K562 (cell line): ENCODE data around the gene POLR1B.

Experiments
- BMI1 ChIP-seq: fragments of 150-350 bp; IDR thresholded peaks from 2 replicates; pipeline ENCODE4 v1.6.1; 2014; ENCODE audit warnings: low read length
- HDAC2 ChIP-seq: fragments of 450-650 bp; IDR thresholded peaks from 2 replicates; pipeline ENCODE4 v1.6.1; 2016; ENCODE audit warnings: mild to moderate bottlenecking
- MCM2 ChIP-seq: fragments of 450-650 bp; IDR thresholded peaks from 2 replicates; pipeline ENCODE4 v1.6.1; 2017; ENCODE audit warnings: low read depth, mild to moderate bottlenecking
- MTA2 ChIP-seq: fragments of 450-650 bp; IDR thresholded peaks from 2 replicates; pipeline ENCODE4 v1.6.1; 2016; ENCODE audit warnings: low read depth
- NFIX ChIP-seq: fragments of 250-450 bp; sonication (Bioruptor Pico); IDR thresholded peaks from 2 replicates; pipeline ENCODE4 v1.4.0; 2020; ENCODE audit warnings: low read depth, mild to moderate bottlenecking, moderate library complexity
- TEAD1 ChIP-seq, 2 experiments: fragments of 450-650 bp in 1 of 2; sonication (generic) in 1 of 2; formaldehyde crosslinking; IDR thresholded peaks; 2 replicates each; pipeline versions ENCODE4 v1.4.0 to v1.8.0; 2020 to 2022; ENCODE audit warnings: mild to moderate bottlenecking in 2 of 2, missing genetic modification reagents in 1 of 2
- TF ChIP-seq, protein P1 (sequence below): fragments of 450-650 bp; formaldehyde crosslinking; IDR thresholded peaks from 2 replicates; pipeline ENCODE4 v1.4.0; 2020; ENCODE audit warnings: mild to moderate bottlenecking, moderate library complexity

DNA sequence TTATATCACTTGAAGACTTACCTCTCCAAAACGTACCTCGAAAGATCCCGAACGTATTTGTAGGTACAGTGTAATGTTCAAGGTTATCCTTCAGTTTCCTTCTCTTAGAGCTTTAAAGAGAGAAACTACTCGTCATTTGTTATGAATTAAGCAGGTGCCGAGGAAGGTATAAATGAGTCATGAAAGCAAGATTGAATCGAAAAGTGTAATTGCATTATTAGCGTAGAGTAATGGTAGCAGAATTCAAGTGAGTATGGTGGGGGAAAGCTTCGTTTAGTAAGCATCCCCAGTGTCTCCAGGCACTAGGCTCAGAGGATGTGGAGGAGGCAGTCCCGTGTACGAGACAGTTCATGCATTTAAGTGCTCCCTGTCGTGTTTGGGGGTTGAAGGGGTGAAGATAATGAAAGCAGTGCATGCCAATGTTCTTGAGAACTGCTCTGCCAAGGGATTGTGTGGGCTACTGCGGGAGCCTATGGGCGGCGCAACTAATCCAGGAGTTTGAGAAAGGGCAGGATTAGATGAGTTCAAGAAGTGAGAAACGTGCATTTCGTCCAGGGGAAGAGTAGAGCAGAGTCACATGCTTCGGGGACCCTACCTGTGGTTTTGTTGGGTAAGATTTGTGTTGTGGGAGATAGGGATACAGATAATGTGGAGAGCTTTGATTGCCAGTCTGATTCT, 858 bp downstream of the POLR1B start:
- TF ChIP-seq HDAC2 (no peak), MCM2 (no peak), BMI1 (no peak), MTA2 (no peak), TEAD1 (CRISPR knock-in tag; IDR thresholded peaks at IDR 0.05) (no peak), NFIX (CRISPR knock-in tag) (no peak)
- TF ChIP-seq, protein P1, sequence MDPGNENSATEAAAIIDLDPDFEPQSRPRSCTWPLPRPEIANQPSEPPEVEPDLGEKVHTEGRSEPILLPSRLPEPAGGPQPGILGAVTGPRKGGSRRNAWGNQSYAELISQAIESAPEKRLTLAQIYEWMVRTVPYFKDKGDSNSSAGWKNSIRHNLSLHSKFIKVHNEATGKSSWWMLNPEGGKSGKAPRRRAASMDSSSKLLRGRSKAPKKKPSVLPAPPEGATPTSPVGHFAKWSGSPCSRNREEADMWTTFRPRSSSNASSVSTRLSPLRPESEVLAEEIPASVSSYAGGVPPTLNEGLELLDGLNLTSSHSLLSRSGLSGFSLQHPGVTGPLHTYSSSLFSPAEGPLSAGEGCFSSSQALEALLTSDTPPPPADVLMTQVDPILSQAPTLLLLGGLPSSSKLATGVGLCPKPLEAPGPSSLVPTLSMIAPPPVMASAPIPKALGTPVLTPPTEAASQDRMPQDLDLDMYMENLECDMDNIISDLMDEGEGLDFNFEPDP, result no peak
